PC-9 (cell line): ENCODE measurements around the gene CPN2. TPM values are rescaled to one million over a fixed set of nuclear protein-coding genes. Genes with fewer than 3 reads are reported as not detected.
A peak's percentile ranks its signal among the peaks of the same experiment; 100 is the strongest.

Source experiments
- BruUV-seq: library from RNA; stranded (reverse); fragments of 400-500 nt; replicated peaks from 2 replicates; lab custom pipeline; 2021; lab: Mats Ljungman, UMichigan
- CTCF ChIA-PET: fragments of 300-600 bp; sonication (Branson Sonifier 250); formaldehyde crosslinking; loops from one replicate; lab custom pipeline; 2022; ENCODE audit warnings: antibody characterized with exemption; lab: Charles Lee
- POLR2A ChIA-PET: fragments of 300-600 bp; sonication (Branson Sonifier 250); formaldehyde crosslinking; loops from one replicate; lab custom pipeline; 2022; ENCODE audit warnings: antibody characterized with exemption; ENCODE audit not compliant: unreplicated experiment; lab: Charles Lee
- DNase-seq, 2 experiments: peaks; one replicate each; pipeline versions ENCODE4 v3.0.0 to v3.0.0-alpha.2; 2015 to 2022; ENCODE audit warnings: mixed read lengths in 1 of 2
- H2AFZ ChIP-seq: fragments of 200-600 bp; sonication (generic); 2 replicates; pipeline ENCODE4 v1.8.1; 2017; ENCODE audit warnings: antibody characterized with exemption
- H3F3A ChIP-seq: fragments of 200-600 bp; sonication (generic); 2 replicates; pipeline ENCODE4 v1.8.1; 2017; ENCODE audit warnings: antibody characterized with exemption, mild to moderate bottlenecking, low read depth; ENCODE audit not compliant: insufficient read depth
- H3K27ac ChIP-seq: fragments of 200-600 bp; sonication (generic); 2 replicates; pipeline ENCODE4 v1.6.1; 2016; ENCODE audit warnings: mixed run types
- H3K27me3 ChIP-seq: fragments of 200-600 bp; sonication (generic); 2 replicates; pipeline ENCODE4 v1.6.1; 2016; ENCODE audit warnings: low read depth, mixed run types; ENCODE audit not compliant: insufficient read depth
- H3K36me3 ChIP-seq: fragments of 200-600 bp; sonication (generic); 2 replicates; pipeline ENCODE4 v1.6.1; 2016; ENCODE audit warnings: low read depth, mixed run types
- H3K4me1 ChIP-seq: fragments of 200-600 bp; sonication (generic); replicated peaks from 2 replicates; pipeline ENCODE4 v1.6.1; 2016; ENCODE audit warnings: mixed run types; ENCODE audit not compliant: insufficient read depth
- H3K4me2 ChIP-seq: fragments of 200-600 bp; sonication (generic); 2 replicates; pipeline ENCODE4 v1.6.1; 2017; ENCODE audit warnings: mixed run types
- H3K4me3 ChIP-seq: fragments of 200-600 bp; sonication (generic); 2 replicates; pipeline ENCODE4 v1.6.1; 2016; ENCODE audit warnings: mixed run types
- H3K79me2 ChIP-seq: fragments of 200-600 bp; sonication (generic); 2 replicates; pipeline ENCODE4 v1.6.1; 2017; ENCODE audit warnings: low read depth, mixed run types
- H3K9me2 ChIP-seq: fragments of 200-600 bp; sonication (generic); 2 replicates; pipeline ENCODE4 v1.8.1; 2017; ENCODE audit warnings: mild to moderate bottlenecking; ENCODE audit not compliant: insufficient read depth
- H3K9me3 ChIP-seq: fragments of 200-600 bp; sonication (generic); 2 replicates; pipeline ENCODE4 v1.8.1; 2016; ENCODE audit warnings: low read depth; ENCODE audit not compliant: insufficient read depth
- H4K20me1 ChIP-seq: fragments of 200-600 bp; sonication (generic); 2 replicates; pipeline ENCODE4 v1.8.1; 2017; ENCODE audit not compliant: insufficient read depth
- EZH2 ChIP-seq: fragments of 200-600 bp; sonication (generic); IDR thresholded peaks from 2 replicates; pipeline ENCODE4 v1.8.0; 2017; ENCODE audit warnings: antibody characterized with exemption, low read depth
- intact Hi-C: fragments of 100-400 bp; cut with micrococcal nuclease; formaldehyde crosslinking; loops from one replicate; pipeline ENCODE4 v1.10.0; 2022; ENCODE audit not compliant: unreplicated experiment
- total RNA-seq: library from RNA; stranded (reverse); gene quantifications from 2 replicates; pipeline ENCODE4 v1.2.3, GENCODE V29; 2021
- TF ChIP-seq, protein P1 (sequence below): fragments of 200-600 bp; sonication (generic); conservative IDR thresholded peaks from 2 replicates; pipeline ENCODE4 v1.6.1; 2017; ENCODE audit warnings: mixed run types, antibody characterized with exemption, mild to moderate bottlenecking, moderate library complexity

Gene CPN2
- total RNA-seq, 1 experiment from 2014 or later: not detected

DNA sequence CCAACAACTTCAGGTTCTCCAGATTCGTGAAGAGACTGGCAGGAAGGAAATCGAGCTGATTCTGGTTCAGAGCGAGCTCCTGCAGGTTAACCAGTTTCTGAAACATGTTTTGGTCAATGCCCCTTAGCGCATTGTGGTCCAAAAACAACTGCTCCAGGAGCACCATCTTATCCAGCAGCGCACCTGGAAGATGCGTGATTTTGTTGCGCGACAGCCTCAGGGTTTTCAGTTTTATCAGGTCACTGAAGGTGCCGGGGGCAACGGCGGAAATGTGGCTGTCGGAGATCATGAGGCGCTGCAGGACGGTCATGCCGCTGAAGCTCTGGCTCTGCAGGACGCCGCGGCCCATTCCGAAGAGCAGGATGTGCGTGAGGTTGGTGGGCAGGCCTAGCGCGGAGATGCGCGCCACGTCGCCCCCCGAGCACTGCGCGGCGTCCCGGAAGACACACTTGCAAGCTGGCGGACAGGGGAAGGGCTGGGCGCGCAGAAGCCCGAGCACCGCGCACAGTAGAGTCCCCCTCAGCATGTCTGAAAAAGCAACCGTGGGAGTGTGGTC lies 46.7 kb upstream of the CPN2 start:
- no peak overlapping the region for H3K4me3 ChIP-seq
- no TSS peak for BruUV-seq
- no peak overlapping the region for H2AFZ ChIP-seq
- no peaks in the 10 kb centered on the region for H3K36me3 ChIP-seq
- CTCF ChIA-PET: no interaction called here
- POLR2A ChIA-PET: interaction anchor here (0.6 kb wide), 1 partner anchor 95 kb away, joined by 4 read pairs; no protein-coding TSS in a partner anchor
- H3K79me2 ChIP-seq: no peaks in the 10 kb centered on the region
- H3F3A ChIP-seq: peaks cover 20% of the 10 kb centered on the region
- intact Hi-C loops: no loop called here
- H3K27me3 ChIP-seq: no peaks in the 10 kb centered on the region
- H3K4me1 ChIP-seq: no peaks in the 10 kb centered on the region
- DNase-seq: no peak
- H3K4me2 ChIP-seq: no peak overlapping the region
- no peaks in the 10 kb centered on the region for H3K9me3 ChIP-seq
- no peaks in the 10 kb centered on the region for H4K20me1 ChIP-seq
- H3K27ac ChIP-seq: no peak overlapping the region
- no peaks in the 10 kb centered on the region for H3K9me2 ChIP-seq
- no peak for TF ChIP-seq EZH2
- TF ChIP-seq, protein P1, sequence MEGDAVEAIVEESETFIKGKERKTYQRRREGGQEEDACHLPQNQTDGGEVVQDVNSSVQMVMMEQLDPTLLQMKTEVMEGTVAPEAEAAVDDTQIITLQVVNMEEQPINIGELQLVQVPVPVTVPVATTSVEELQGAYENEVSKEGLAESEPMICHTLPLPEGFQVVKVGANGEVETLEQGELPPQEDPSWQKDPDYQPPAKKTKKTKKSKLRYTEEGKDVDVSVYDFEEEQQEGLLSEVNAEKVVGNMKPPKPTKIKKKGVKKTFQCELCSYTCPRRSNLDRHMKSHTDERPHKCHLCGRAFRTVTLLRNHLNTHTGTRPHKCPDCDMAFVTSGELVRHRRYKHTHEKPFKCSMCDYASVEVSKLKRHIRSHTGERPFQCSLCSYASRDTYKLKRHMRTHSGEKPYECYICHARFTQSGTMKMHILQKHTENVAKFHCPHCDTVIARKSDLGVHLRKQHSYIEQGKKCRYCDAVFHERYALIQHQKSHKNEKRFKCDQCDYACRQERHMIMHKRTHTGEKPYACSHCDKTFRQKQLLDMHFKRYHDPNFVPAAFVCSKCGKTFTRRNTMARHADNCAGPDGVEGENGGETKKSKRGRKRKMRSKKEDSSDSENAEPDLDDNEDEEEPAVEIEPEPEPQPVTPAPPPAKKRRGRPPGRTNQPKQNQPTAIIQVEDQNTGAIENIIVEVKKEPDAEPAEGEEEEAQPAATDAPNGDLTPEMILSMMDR: no peak

- H3K27me3 ChIP-seq: no peaks in the 10 kb centered on the region
- no peaks in the 10 kb centered on the region for H3K36me3 ChIP-seq
- H2AFZ ChIP-seq: no peak overlapping the region
- POLR2A ChIA-PET: interaction anchor here (0.5 to 0.6 kb wide), 2 partner anchors 94 to 864 kb away, joined by 4 read pairs; no protein-coding TSS in a partner anchor
- BruUV-seq: no TSS peak
- H3K9me2 ChIP-seq: no peaks in the 10 kb centered on the region
- no peak overlapping the region for H3K27ac ChIP-seq
- no peak for TF ChIP-seq EZH2
- TF ChIP-seq, protein P1: no peak
- peaks cover 12% of the 10 kb centered on the region; the same call in 1 of the 2 replicates for H3F3A ChIP-seq
- intact Hi-C loops: no loop called here
- no peaks in the 10 kb centered on the region for H3K79me2 ChIP-seq
- H3K4me3 ChIP-seq: no peak overlapping the region
- CTCF ChIA-PET: no interaction called here
- H3K4me1 ChIP-seq: no peaks in the 10 kb centered on the region
- H3K9me3 ChIP-seq: no peaks in the 10 kb centered on the region
- no peak overlapping the region for H3K4me2 ChIP-seq
- peak in 1 of 2 experiments; percentile 31 for DNase-seq
- no peaks in the 10 kb centered on the region for H4K20me1 ChIP-seq
Measured at GRCh38 chr3:194396859-194397756, 46.0 kb upstream of the CPN2 start.

DNA sequence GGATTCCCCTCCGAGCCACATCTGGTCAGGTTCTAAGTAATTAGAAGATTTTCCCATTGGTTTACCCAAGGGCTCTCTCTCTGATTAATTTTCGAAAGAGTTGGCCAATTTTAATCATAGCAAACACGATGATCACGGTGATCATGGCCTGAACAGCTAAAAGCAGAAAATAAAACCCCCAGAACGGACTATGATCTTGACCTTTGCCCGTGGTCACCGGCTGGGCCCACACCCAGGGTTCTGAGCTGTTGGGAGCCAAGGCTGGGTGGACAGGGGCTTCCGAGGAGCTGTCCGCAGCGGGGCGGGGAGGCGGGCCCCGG lies 45.4 kb upstream of the CPN2 start:
- intact Hi-C loops: no loop called here
- Histone ChIP-seq H3K27ac (no peak overlapping the region), H3K4me1 (no peaks in the 10 kb centered on the region), H2AFZ (no peak overlapping the region), H3K4me2 (no peak overlapping the region), H3K4me3 (no peak overlapping the region), H3K79me2 (no peaks in the 10 kb centered on the region), H3K9me3 (no peaks in the 10 kb centered on the region), H3K27me3 (0 out of 2 replicates have a peak, but pooled peaks cover under 1% of the 10 kb centered on the region), H3K36me3 (no peaks in the 10 kb centered on the region), H3K9me2 (no peaks in the 10 kb centered on the region), H4K20me1 (no peaks in the 10 kb centered on the region), H3F3A (peaks cover 8% of the 10 kb centered on the region; the same call in 1 of the 2 replicates)
- DNase-seq: no peak
- no TSS peak for BruUV-seq
- ChIA-PET CTCF (no interaction called here), POLR2A (interaction anchor here (0.5 kb wide), 1 partner anchor 864 kb away, joined by 4 read pairs; no protein-coding TSS in a partner anchor)
- TF ChIP-seq EZH2: no peak
- TF ChIP-seq, protein P1: no peak
